MM.1S (cell line): ENCODE measurements around the gene ETFB.

Source experiments
- EZH2 ChIP-seq: fragments of 300-600 bp; sonication (generic); optimal IDR thresholded peaks from 2 replicates; pipeline ENCODE3; 2017; ENCODE audit warnings: low read depth, mild to moderate bottlenecking, antibody characterized with exemption, low read length, mixed read lengths
- EZH2phosphoT487 ChIP-seq: fragments of 300-600 bp; sonication (generic); IDR thresholded peaks from 2 replicates; pipeline ENCODE4 v1.6.1; 2018; ENCODE audit warnings: antibody characterized with exemption, low read length
- TF ChIP-seq, protein P1 (sequence below): fragments of 300-600 bp; sonication (generic); IDR thresholded peaks from 2 replicates; pipeline ENCODE4 v1.5.1; 2016; ENCODE audit warnings: antibody characterized with exemption, low read length, mixed read lengths

- TF ChIP-seq, protein P1, sequence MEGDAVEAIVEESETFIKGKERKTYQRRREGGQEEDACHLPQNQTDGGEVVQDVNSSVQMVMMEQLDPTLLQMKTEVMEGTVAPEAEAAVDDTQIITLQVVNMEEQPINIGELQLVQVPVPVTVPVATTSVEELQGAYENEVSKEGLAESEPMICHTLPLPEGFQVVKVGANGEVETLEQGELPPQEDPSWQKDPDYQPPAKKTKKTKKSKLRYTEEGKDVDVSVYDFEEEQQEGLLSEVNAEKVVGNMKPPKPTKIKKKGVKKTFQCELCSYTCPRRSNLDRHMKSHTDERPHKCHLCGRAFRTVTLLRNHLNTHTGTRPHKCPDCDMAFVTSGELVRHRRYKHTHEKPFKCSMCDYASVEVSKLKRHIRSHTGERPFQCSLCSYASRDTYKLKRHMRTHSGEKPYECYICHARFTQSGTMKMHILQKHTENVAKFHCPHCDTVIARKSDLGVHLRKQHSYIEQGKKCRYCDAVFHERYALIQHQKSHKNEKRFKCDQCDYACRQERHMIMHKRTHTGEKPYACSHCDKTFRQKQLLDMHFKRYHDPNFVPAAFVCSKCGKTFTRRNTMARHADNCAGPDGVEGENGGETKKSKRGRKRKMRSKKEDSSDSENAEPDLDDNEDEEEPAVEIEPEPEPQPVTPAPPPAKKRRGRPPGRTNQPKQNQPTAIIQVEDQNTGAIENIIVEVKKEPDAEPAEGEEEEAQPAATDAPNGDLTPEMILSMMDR, result no peak
- no peak for TF ChIP-seq EZH2
- TF ChIP-seq EZH2phosphoT487, result no peak
Measured at GRCh38 chr19:51347209-51347928, 18.8 kb downstream of the ETFB start.
